Neuronal stem cell (in vitro differentiated cells): Measurements from ENCODE around the gene ACSS2.

Experiments
- DNase-seq: peaks from one replicate; pipeline ENCODE4 v3.0.0-alpha.2; 2013; ENCODE audit warnings: low spot score
- H2AFZ ChIP-seq: one replicate; pipeline ENCODE4 v1.6.1; 2013; ENCODE audit warnings: mild to moderate bottlenecking, low read length, inconsistent platforms
- H2AK5ac ChIP-seq: 2 replicates; pipeline ENCODE4 v1.6.1; 2013; ENCODE audit warnings: low read depth, mild to moderate bottlenecking, inconsistent platforms, low read length, moderate library complexity, mixed read lengths
- H2BK120ac ChIP-seq: 2 replicates; pipeline ENCODE4 v1.6.1; 2013; ENCODE audit warnings: low read depth, mild to moderate bottlenecking, inconsistent platforms, low read length, moderate library complexity, mixed read lengths
- H2BK12ac ChIP-seq: one replicate; pipeline ENCODE4 v1.6.1; 2013; ENCODE audit warnings: low read length, inconsistent platforms
- H2BK15ac ChIP-seq: 2 replicates; pipeline ENCODE4 v1.6.1; 2013; ENCODE audit warnings: mild to moderate bottlenecking, low read length, inconsistent platforms, mixed read lengths
- H2BK5ac ChIP-seq: one replicate; pipeline ENCODE4 v1.6.1; 2013; ENCODE audit warnings: inconsistent platforms, mild to moderate bottlenecking, low read length, moderate library complexity
- H3K14ac ChIP-seq: one replicate; pipeline ENCODE4 v1.6.1; 2013; ENCODE audit warnings: low read length, inconsistent platforms
- H3K18ac ChIP-seq: 2 replicates; pipeline ENCODE4 v1.6.1; 2013; ENCODE audit warnings: low read length, inconsistent platforms
- H3K23ac ChIP-seq: 2 replicates; pipeline ENCODE4 v1.6.1; 2013; ENCODE audit warnings: low read depth, mild to moderate bottlenecking, mixed read lengths, low read length, inconsistent platforms; ENCODE audit not compliant: poor library complexity
- H3K27ac ChIP-seq: replicated peaks from 3 replicates; pipeline ENCODE4 v1.5.1; 2013; ENCODE audit warnings: low read length, inconsistent platforms
- H3K27me3 ChIP-seq, 3 experiments: 2 replicates each; pipeline ENCODE4 v1.6.1; 2013; ENCODE audit warnings: low read length in 3 of 3, mild to moderate bottlenecking in 2 of 3, inconsistent platforms in 1 of 3, low read depth in 1 of 3, mixed read lengths in 1 of 3, moderate library complexity in 1 of 3; ENCODE audit not compliant: control insufficient read depth in 3 of 3, insufficient read depth in 3 of 3
- H3K36me3 ChIP-seq, 2 donors: replicated peaks in 1 of 2; 2 replicates each; pipeline ENCODE4 v1.6.1; 2013; ENCODE audit warnings: low read length in 2 of 2; ENCODE audit not compliant: control insufficient read depth in 2 of 2, insufficient read depth in 2 of 2
- H3K4ac ChIP-seq: 2 replicates; pipeline ENCODE4 v1.6.1; 2013; ENCODE audit warnings: inconsistent platforms, mild to moderate bottlenecking, low read length, moderate library complexity
- H3K4me1 ChIP-seq, 2 donors: 1 replicate in 1 of 2; 2 replicates in 1 of 2; pipeline ENCODE4 v1.6.1; 2013; ENCODE audit warnings: low read length in 2 of 2, low read depth in 1 of 2; ENCODE audit not compliant: control insufficient read depth in 2 of 2, insufficient read depth in 1 of 2
- H3K4me2 ChIP-seq: one replicate; pipeline ENCODE4 v1.6.1; 2013; ENCODE audit warnings: mild to moderate bottlenecking, low read length, inconsistent platforms; ENCODE audit not compliant: insufficient read depth, poor library complexity, severe bottlenecking
- H3K4me3 ChIP-seq, 2 donors: 2 replicates each; pipeline ENCODE4 v1.5.1; 2013; ENCODE audit warnings: low read length in 2 of 2, mild to moderate bottlenecking in 2 of 2, inconsistent platforms in 1 of 2, moderate library complexity in 1 of 2
- H3K79me1 ChIP-seq: one replicate; pipeline ENCODE4 v1.6.1; 2013; ENCODE audit warnings: low read depth, mild to moderate bottlenecking, inconsistent platforms, low read length, moderate library complexity
- H3K9ac ChIP-seq: one replicate; pipeline ENCODE4 v1.6.1; 2013; ENCODE audit warnings: mild to moderate bottlenecking, low read depth, low read length, inconsistent platforms; ENCODE audit not compliant: poor library complexity
- H3K9me3 ChIP-seq, 2 donors: replicated peaks in 1 of 2; 2 replicates each; pipeline versions ENCODE3 to v1.6.1; 2013; ENCODE audit warnings: low read length in 2 of 2, mild to moderate bottlenecking in 2 of 2, inconsistent platforms in 1 of 2, low read depth in 1 of 2, mixed read lengths in 1 of 2, moderate library complexity in 1 of 2; ENCODE audit not compliant: control insufficient read depth in 2 of 2, insufficient read depth in 1 of 2
- H4K8ac ChIP-seq: one replicate; pipeline ENCODE4 v1.6.1; 2013; ENCODE audit warnings: low read depth, mild to moderate bottlenecking, inconsistent platforms, low read length, moderate library complexity
- H4K91ac ChIP-seq: one replicate; pipeline ENCODE4 v1.6.1; 2013; ENCODE audit warnings: low read length, low read depth, mild to moderate bottlenecking, inconsistent platforms; ENCODE audit not compliant: poor library complexity
- WGBS, 2 donors: extraction: QIAGEN DNeasy Blood & Tissue Kit; methylation state at CpG; one replicate each; pipeline ENCODE4 v1.1.7; 2013; ENCODE audit warnings: missing lambda C conversion rate in 2 of 2, mixed read lengths in 1 of 2; ENCODE audit not compliant: insufficient read length in 2 of 2, insufficient replicate concordance in 1 of 2; ENCODE audit errors: extremely low coverage in 2 of 2; 5-methylcytosine and 5-hydroxymethylcytosine counted together

Gene ACSS2

GRCh38 chr20:34942301-34942700 lies 65.9 kb downstream of the ACSS2 start:
- no peak overlapping the region for H2BK12ac ChIP-seq
- H3K4me1 ChIP-seq = no peaks in the 10 kb centered on the region
- no peak overlapping the region for H2BK15ac ChIP-seq
- H3K36me3 ChIP-seq = peaks cover 18 to 86% of the 10 kb centered on the region in 2 donors
- H3K4me3 ChIP-seq = no peak overlapping the region
- no CpG with 5 or more reads among the region's 9 CpGs for WGBS, 2 donors
- H2BK120ac ChIP-seq = no peak overlapping the region
- no peak overlapping the region for H4K91ac ChIP-seq
- no peak overlapping the region for H3K18ac ChIP-seq
- no peaks in the 10 kb centered on the region for H3K27me3 ChIP-seq
- no peak overlapping the region for H2AK5ac ChIP-seq
- DNase-seq = no peak
- no peak overlapping the region for H3K4me2 ChIP-seq
- H4K8ac ChIP-seq = no peak overlapping the region
- H3K27ac ChIP-seq = no peak overlapping the region
- H3K9me3 ChIP-seq = no peaks in the 10 kb centered on the region
- no peaks in the 10 kb centered on the region for H3K79me1 ChIP-seq
- H2BK5ac ChIP-seq = no peak overlapping the region
- no peak overlapping the region for H2AFZ ChIP-seq
- no peak overlapping the region for H3K14ac ChIP-seq
- H3K4ac ChIP-seq = no peak overlapping the region
- H3K9ac ChIP-seq = no peak overlapping the region
- H3K23ac ChIP-seq = no peak overlapping the region

DNA sequence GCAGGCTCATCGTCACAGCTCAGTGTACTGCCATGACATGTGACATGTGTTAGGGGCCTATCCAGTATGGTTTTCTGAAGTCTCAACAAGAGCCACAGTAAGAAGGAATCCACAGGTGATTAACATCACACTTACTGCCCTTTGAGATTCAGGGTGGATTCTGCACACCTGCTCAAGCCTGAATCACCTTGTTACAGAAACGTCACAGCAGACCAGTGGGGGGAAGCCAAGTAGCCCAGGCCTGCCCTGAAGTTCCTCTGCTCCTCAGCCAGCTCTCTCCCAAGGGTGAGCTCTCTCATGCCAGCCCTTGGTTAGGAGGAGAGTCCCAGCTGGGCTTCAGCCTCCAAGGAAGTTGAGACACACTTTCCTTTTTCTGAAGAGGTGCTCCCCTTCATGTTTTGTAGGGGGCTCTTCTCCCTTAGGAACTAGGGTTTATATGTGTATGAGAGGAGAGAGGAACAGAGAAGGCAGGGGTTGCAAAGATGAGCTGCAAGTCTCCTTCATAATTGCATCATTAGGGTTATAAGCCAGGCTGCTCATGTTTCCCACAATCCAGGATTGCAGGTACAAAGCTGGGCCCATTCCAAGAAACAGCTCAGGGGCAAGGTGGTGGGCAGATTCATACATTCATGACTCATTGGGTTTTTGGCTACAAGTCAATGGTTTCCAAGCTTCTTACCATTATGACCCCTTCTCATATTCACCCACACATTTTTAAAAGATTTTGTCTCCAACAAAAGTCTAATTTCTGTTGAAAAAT lies 67.6 kb downstream of the ACSS2 start:
- Histone ChIP-seq H2BK15ac (no peak overlapping the region), H3K4me2 (no peak overlapping the region), H3K14ac (no peak overlapping the region), H3K4me1 (no peaks in the 10 kb centered on the region), H3K23ac (no peak overlapping the region), H3K18ac (no peak overlapping the region), H4K8ac (no peak overlapping the region), H4K91ac (no peak overlapping the region), H3K4me3 (no peak overlapping the region), H2BK5ac (no peak overlapping the region), H3K79me1 (no peaks in the 10 kb centered on the region), H2AK5ac (no peak overlapping the region), H3K9ac (no peak overlapping the region), H2BK12ac (no peak overlapping the region), H2BK120ac (no peak overlapping the region), H3K27me3 (no peaks in the 10 kb centered on the region), H3K4ac (no peak overlapping the region), H2AFZ (no peak overlapping the region), H3K9me3 (no peaks in the 10 kb centered on the region), H3K36me3 (peaks cover 15 to 79% of the 10 kb centered on the region in 2 donors), H3K27ac (no peak overlapping the region)
- no CpG with 5 or more reads among the region's 2 CpGs for WGBS, 2 donors
- DNase-seq = no peak

DNA sequence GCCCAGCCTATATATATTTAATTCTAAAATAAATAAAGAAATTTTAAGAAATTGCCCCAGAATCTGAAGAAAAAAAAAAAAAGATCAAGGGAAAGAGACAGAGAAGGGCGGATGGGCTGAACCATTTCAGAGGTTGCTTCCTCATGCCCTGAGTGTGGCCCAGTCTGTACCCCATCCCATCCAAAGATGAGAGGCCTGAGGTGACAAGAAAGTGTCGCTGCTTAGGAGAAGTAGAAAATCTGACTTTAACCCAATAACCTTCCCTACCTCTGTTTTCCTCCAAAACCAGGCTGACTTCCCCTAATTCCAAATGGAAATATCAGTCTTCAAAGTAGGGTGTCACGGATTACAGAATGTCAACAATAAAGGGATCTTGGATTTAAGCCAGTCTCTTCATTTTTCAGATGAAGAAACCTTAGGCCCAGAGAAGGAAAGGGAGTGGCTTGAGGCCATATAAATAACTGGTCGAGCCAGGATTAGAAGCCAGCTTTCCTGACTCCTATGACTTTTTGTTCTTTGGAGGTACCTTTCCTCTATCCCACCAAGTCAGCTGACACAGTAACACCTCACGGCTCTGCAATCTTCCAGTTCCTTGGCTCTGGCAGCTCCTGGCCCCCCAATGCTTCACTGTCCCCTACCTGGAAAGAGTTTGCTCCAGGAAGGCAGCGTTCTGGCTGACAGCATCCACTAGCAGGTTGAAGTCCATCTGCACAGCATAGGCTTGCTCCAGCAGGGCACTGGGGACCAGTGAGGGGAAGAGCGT lies 69.1 kb downstream of the ACSS2 start:
- H3K36me3 ChIP-seq = peaks cover 11 to 79% of the 10 kb centered on the region in 2 donors
- H3K4me1 ChIP-seq = no peaks in the 10 kb centered on the region
- H2BK120ac ChIP-seq = no peak overlapping the region
- H4K8ac ChIP-seq = no peak overlapping the region
- H3K23ac ChIP-seq = no peak overlapping the region
- no peak for DNase-seq
- H3K18ac ChIP-seq = no peak overlapping the region
- H3K4me3 ChIP-seq = no peak overlapping the region
- no peak overlapping the region for H3K4ac ChIP-seq
- H2AFZ ChIP-seq = no peak overlapping the region
- H2AK5ac ChIP-seq = no peak overlapping the region
- H2BK5ac ChIP-seq = no peak overlapping the region
- no CpG with 5 or more reads among the region's 7 CpGs for WGBS, 2 donors
- no peaks in the 10 kb centered on the region for H3K27me3 ChIP-seq
- no peak overlapping the region for H3K9ac ChIP-seq
- H2BK15ac ChIP-seq = no peak overlapping the region
- no peak overlapping the region for H3K27ac ChIP-seq
- H2BK12ac ChIP-seq = no peak overlapping the region
- no peak overlapping the region for H3K14ac ChIP-seq
- H3K79me1 ChIP-seq = no peaks in the 10 kb centered on the region
- H3K9me3 ChIP-seq = no peaks in the 10 kb centered on the region
- H4K91ac ChIP-seq = no peak overlapping the region
- no peak overlapping the region for H3K4me2 ChIP-seq

DNA sequence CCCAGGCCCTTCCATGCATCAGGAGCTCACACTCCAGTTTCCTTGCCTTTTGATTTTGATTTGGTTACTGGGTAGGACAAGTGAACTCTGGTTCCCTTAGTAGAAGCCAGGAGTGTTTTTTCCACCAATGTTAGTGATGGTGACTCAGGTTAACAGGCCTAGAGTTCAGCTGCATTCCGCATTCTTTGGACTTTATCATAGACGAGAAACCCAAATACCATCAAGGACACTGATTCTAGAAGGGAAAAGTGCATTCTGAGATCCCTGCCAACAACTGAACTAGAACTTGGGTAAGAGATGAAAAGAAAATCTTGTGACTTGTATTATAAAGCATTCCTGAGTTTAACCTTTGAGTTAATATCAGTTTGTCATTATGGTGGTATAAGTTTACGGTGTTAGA lies 70.2 kb downstream of the ACSS2 start:
- H3K9ac ChIP-seq = no peak overlapping the region
- no peak overlapping the region for H3K18ac ChIP-seq
- H3K79me1 ChIP-seq = no peaks in the 10 kb centered on the region
- no peak overlapping the region for H2AFZ ChIP-seq
- H3K27me3 ChIP-seq = no peaks in the 10 kb centered on the region
- H3K27ac ChIP-seq = no peak overlapping the region
- H2BK120ac ChIP-seq = no peak overlapping the region
- no peak overlapping the region for H3K14ac ChIP-seq
- no peak overlapping the region for H3K4me2 ChIP-seq
- peaks cover 0 to 2% of the 10 kb centered on the region in 2 donors for H3K4me1 ChIP-seq
- peaks cover 0 to 2% of the 10 kb centered on the region in 2 donors for H3K9me3 ChIP-seq
- no peak overlapping the region for H2BK5ac ChIP-seq
- no peak overlapping the region for H4K91ac ChIP-seq
- no peak overlapping the region for H2BK15ac ChIP-seq
- no peak overlapping the region for H2AK5ac ChIP-seq
- H2BK12ac ChIP-seq = no peak overlapping the region
- DNase-seq = no peak
- H3K4me3 ChIP-seq = no peak overlapping the region
- no peak overlapping the region for H4K8ac ChIP-seq
- H3K23ac ChIP-seq = no peak overlapping the region
- no peak overlapping the region for H3K4ac ChIP-seq
- no CpG with 5 or more reads among the region's 3 CpGs for WGBS, 2 donors
- peaks cover 11 to 80% of the 10 kb centered on the region in 2 donors for H3K36me3 ChIP-seq
